ENCODE data around the gene TMEM45A.
"Not testable (repeated sequence)": the region's sequence is repeated elsewhere in the genome, so short reads cannot be mapped to it uniquely, and the experiment has no call there.

The TMEM45A gene

DNA sequence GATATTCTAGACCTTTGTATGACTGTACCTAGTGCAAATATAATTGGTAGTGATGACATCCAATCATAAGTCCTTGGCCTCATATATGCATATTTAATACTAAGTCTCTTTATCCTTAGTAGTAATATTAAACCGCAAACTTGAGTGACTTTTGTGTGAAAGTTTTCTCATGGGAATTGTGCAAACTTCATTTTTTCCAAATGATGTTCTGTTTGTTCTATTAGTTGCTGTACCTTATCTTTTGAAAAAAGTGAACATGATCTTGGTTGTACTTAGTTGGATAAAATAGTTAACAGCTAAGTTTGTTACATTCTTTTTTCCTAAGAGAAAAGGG, 43.2 kb downstream of the TMEM45A start:
- DNase-seq (ENCODE audit: low spot score), result no peak

GRCh38 chr3:100536093-100536492, 43.7 kb downstream of the TMEM45A start:
- DNase-seq (ENCODE audit: low spot score), result no peak

DNA sequence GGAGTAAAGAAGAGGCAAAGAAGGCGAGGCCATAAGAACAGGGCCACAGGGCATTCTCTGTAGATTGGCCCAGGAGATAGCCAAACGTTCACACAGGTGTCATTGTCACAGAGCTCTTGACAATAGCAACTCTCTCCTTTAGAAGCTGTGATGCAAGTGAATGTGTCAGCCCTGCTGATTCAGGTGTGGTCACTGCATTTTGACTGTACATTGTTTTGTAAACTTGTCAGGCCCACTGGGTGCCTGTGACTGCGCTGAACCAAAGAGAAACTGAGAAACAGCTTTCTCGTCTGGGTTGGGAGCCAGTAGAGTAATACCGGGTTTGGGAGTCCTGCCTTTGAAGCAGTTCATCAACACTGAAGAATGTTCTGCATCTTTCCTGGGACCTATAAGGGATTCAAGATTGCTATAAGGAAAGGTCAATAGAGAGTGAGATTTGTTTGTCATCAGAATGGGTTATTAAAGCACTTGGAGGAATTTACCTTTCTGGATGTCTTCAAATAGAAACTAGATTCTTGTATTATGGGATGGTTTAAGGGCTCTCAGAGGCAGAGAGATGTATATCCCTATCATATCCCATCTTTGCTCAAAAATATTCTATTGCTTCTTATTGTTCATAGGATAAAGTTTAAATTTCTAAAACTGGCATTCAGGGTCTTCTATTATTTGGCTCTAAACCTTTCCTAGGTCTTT, 45.4 kb downstream of the TMEM45A start:
- DNase-seq (ENCODE audit: low spot score), result no peak

DNA sequence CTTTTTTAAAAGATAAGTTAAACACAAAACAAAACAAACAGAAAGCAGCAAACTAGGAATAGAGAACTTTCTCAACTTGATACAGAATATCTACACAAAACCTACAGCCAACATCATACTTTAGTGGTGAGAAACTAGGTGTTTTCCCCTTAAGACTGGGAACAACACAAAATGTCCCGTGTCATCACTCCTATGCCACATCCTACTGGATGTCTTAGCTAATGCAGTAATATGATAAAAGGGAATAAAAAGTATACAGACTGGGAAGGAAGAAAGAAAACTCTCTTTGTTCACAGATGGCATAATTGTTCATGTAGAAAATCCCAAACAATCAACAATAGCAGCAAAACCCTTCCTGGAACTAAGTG, 45.9 kb downstream of the TMEM45A start:
- DNase-seq (ENCODE audit: low spot score), result no peak

DNA sequence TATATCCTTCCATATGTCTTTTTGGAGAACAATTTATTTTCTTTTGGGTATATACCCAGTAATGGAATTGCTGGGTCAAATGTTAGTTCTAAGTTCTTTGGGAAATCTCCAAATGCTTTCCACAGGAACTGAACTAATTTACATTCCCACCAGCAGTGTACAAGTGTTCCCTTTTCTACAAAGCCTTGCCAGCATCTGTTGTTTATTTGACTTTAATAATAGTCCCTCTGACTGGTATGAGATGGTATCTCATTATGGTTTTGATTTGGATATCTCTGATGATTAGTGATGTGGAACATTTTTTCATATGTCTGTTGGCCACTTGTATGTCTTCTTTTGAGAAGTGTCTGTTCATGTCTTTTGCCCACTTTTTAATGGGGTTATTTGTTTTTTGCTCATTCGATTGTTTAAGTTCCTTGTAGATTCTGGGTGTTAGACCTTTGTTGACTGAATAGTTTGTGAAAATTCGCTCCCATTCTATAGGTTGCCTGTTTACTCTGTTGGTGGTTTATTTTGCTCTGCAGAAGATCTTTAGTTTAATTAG, 48.4 kb downstream of the TMEM45A start:
- DNase-seq (ENCODE audit: low spot score), result no peak

GRCh38 chr3:100541428-100541827, 49.0 kb downstream of the TMEM45A start:
- not testable (repeated sequence) for DNase-seq (ENCODE audit: low spot score)

DNA sequence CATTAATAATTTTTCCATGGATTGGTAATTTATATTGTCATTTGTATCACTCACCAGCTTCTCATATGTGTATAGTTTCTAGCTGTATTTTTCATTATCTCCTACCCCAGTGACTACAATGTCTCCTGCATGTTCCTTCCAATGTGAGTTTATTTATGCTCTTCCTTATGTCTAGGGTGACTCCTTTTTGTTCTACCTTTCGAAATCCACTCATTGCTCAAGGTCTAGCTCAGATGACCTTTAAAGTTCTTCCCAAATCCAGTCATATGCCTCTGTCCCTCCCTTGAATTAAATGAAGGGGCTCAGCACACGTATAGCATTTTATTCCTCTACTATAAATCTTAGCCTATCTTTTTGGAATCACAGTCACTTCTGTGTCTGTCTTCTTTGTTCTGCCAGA, 53.0 kb downstream of the TMEM45A start:
- DNase-seq (ENCODE audit: low spot score), result no peak

GRCh38 chr3:100546020-100546744, 53.8 kb downstream of the TMEM45A start:
- no peak for DNase-seq (ENCODE audit: low spot score)

GRCh38 chr3:100548053-100548452, 55.6 kb downstream of the TMEM45A start:
- no peak for DNase-seq (ENCODE audit: low spot score)

DNA sequence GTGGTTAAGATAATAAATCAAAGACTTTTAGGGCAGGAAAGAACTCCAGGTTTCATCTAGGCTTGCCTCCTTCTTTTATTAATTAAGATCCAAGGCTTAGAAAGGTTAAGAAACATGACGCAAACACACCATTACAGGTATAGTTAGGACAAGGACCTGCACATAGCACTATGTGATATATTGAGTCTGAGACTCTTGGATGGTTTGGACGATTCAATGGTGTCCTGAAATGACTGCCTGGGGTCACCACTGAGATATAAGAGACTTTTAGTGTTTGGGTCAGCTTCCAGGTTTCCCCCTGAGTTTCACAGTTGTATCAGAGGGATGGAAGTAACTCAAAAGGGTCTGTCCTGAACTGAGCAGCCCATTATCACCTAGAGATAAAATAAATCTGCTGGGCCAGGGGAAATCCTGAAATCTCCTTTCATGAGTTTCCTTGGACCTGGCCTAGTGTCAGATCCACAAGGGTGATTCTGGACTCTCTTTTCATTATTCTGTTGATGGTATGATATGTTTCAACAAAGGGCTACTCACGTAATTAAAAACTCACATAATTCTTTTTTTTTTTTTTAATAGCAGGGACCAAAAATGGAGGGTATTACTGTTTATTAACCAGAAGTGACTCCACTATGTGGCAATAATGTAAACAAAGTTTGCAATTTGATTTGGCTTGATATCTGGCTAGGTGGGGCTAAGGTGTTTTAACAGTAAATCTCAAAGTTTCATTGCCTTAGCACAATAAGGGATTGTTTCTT, 61.4 kb downstream of the TMEM45A start:
- no peak for DNase-seq (ENCODE audit: low spot score)

DNA sequence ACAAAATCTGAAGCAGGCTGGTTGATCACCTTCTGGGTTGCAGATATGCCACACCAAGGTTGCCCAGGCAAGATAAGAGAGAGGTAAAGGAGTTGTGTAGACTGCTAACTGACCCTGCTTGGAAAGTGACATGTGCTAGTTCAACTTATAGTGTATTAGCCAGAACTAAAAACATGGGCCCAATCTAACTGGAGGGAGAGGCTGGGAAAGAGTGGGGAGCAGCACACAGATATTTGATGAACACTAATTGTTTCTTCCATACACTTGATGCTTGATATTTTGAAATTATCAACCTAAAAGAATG, 61.9 kb downstream of the TMEM45A start:
- no peak for DNase-seq (ENCODE audit: low spot score)

- DNase-seq (ENCODE audit: low spot score), result no peak
These were observed 64.4 kb downstream of the TMEM45A start for GRCh38 chr3:100556673-100557310.

- DNase-seq (ENCODE audit: low spot score), result no peak
These were observed 65.8 kb downstream of the TMEM45A start for GRCh38 chr3:100558233-100558632.

DNA sequence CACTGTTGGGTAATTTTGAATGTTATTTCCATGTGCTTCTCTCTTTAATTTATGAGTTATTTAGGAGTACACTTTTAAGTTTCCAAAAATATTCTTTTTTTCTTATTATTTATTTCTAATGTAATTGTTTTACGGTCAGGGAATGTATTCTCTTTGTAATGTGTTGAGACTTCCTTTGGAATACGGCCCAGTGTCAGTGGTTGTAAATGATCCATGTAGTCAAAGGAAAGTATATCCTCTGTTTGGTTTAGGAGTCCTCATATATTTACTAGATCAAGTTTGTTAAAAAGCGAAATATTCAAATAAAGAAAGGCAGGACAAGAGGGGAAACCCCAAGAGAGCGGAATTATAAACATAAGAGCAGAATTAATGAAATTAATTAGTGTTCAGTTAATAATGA, 68.0 kb downstream of the TMEM45A start:
- DNase-seq (ENCODE audit: low spot score), result no peak

GRCh38 chr3:100561459-100562158, 69.2 kb downstream of the TMEM45A start:
- DNase-seq (ENCODE audit: low spot score), result no peak

DNA sequence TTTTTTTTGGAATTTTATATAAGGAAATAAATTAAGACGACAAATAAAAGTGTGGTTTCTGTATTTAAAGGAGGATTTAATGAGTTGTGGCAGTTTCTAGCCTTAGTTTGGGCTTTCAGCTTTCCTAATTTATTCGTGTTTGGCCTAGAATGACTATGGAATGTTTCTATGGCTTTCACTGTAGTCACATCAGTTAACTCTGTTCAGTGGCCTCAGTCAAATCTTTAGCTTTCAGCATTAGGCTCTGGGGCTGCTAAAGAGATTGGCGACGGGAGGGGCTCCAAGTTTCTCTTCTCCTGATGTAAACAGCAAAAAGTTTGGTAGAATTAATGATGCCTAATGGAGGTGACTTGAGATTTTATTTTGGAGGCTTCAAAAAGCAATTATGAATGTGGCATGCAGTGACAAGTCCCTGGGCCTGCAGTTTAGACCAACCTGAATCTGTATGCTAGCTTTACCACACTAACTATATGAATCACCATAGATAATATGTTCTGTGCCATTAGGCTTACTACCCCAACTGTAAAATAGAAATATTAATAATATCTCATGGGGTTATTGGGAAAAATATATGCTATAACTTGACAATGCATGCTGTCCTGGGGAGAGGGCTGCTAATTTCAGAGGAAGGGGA, 69.9 kb downstream of the TMEM45A start:
- no peak for DNase-seq (ENCODE audit: low spot score)

DNA sequence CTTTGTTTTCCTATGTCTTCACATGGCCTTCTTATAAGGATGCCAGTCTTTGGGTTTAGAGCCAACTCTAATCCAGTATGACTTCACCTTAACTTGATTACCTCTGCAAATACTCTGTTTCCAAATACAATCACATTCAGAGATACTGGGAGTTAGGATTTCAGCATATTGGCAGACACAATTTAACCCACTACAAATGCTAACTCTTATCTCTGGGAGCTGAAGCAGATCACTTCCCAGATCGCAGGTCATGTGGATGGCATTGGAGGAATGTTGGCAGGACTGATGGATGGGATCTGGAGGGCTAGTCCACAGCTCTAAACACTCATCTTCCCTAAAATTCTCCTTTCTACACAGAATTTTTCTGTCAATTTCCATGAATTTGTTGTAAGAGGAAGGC, 70.8 kb downstream of the TMEM45A start:
- no peak for DNase-seq (ENCODE audit: low spot score)

- DNase-seq (ENCODE audit: low spot score), result no peak
These were observed 71.3 kb downstream of the TMEM45A start for GRCh38 chr3:100563652-100564211.

DNA sequence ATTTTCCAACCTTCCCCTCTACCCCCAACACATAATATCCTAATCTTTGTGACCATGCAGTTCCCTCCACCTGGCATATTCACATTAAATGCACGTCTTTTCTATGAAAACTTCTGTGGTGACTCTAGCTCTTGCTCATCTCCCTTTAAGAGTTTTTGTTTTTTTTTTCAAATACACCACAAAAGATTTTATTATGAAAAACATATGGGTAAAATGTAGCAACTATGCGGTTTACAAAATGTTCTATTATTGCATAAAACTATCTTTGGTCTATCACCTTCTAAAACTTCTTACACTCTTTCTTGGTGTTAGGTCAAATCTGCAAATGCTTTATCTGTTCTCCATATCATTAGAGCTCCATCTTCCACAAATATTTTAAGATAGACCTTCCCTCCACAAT, 78.4 kb downstream of the TMEM45A start:
- no peak for DNase-seq (ENCODE audit: low spot score)

DNA sequence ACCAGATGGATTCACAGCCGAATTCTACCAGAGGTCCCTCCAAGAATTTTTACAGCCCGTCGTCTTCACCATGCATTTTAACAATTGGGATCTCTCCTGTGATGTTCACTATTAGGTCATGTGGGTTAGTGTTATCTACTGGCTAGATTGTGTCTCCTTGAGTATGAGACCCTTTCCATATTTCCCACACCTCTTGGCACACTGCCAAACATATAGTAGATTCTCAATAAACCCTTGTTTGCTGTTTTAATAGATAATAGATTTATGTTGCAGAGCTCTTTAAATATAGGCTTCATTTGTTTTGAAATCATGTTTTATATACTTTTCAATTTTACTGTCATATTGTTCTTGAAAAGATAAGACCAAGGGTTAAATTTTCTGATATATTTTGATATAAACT, 82.1 kb downstream of the TMEM45A start:
- DNase-seq (ENCODE audit: low spot score), result no peak

GRCh38 chr3:100575704-100576103, 83.3 kb downstream of the TMEM45A start:
- DNase-seq (ENCODE audit: low spot score), result no peak
